ENCODE results near the gene ACP1. TPM values are rescaled to one million over a fixed set of nuclear protein-coding genes. Genes with fewer than 3 reads are reported as not detected.
A peak's percentile ranks its signal among the peaks of the same experiment; 100 is the strongest.

The ACP1 gene
- total RNA-seq = 10 to 100 TPM; 49.8 to 56.5 TPM
- polyA plus RNA-seq = 100 to 1,000 TPM in 1 of 2 donors, 10 to 100 TPM in 1; 75.6 to 130 TPM
- long read RNA-seq, donor 1, transcript ACP1-209 (7 exons, 577 nt) = minor isoform, 41 of 194 reads
- long read RNA-seq, donor 1, transcript ACP1-202 (6 exons, 1,552 nt) = minor isoform, 42 of 194 reads
- long read RNA-seq, donor 1, transcript ACP1-201 (6 exons, 1,549 nt) = major isoform, 89 of 194 reads
- long read RNA-seq, donor 1, partial matches to known transcripts = 6 of 194 reads
- long read RNA-seq, donor 1, other reads (novel, unspliced or antisense) = 7 of 194 reads
- long read RNA-seq, donor 2, transcript ACP1-202 (6 exons, 1,552 nt) = minor isoform, 11 of 40 reads
- long read RNA-seq, donor 2, transcript ACP1-201 (6 exons, 1,549 nt) = major isoform, 16 of 40 reads
- long read RNA-seq, donor 2, transcript ACP1-209 (7 exons, 577 nt) = minor isoform, 7 of 40 reads
- long read RNA-seq, donor 2, partial matches to known transcripts = 0 of 40 reads
- long read RNA-seq, donor 2, other reads (novel, unspliced or antisense) = 4 of 40 reads

GRCh38 chr2:264493-265468 lies at the start of gene ACP1:
TSS of gene ACP1 (plus strand) at chr2:264947. CDS start at chr2:264965, 18 bp downstream.
- H3K27ac ChIP-seq (ENCODE audit: low read depth in 1 of 2, low read length in 2 of 2) = no peak within 1 kb of the TSS
- H3K27me3 ChIP-seq (ENCODE audit: control insufficient read depth in 1 of 2, insufficient read depth in 2 of 2, low read length in 1 of 2) = no peaks in the 10 kb centered on the region
- intact Hi-C loops (cut with DNase I) = no loop called here
- H3K4me3 ChIP-seq (ENCODE audit: low read length in 2 of 2) = peak within 1 kb of the TSS; percentile 37 to 66
- ATAC-seq (ENCODE audit: low FRiP score) = peak; percentile 98
- DNase-seq = peak; percentile 96 to 97
- H3K36me3 ChIP-seq (ENCODE audit: control insufficient read depth in 1 of 2, insufficient read depth in 2 of 2, low read length in 1 of 2) = peaks cover 0 to 2% of the 10 kb centered on the region in 2 donors
- WGBS, 2 donors = 0 to 1% methylated on average over 59 to 73 of the region's 73 CpGs
- H3K9me3 ChIP-seq (ENCODE audit: control insufficient read depth, low read length) = no peaks in the 10 kb centered on the region
- no peaks in the 10 kb centered on the region for H3K4me1 ChIP-seq (ENCODE audit: control insufficient read depth in 1 of 2, insufficient read depth in 2 of 2, low read length in 2 of 2)

DNA sequence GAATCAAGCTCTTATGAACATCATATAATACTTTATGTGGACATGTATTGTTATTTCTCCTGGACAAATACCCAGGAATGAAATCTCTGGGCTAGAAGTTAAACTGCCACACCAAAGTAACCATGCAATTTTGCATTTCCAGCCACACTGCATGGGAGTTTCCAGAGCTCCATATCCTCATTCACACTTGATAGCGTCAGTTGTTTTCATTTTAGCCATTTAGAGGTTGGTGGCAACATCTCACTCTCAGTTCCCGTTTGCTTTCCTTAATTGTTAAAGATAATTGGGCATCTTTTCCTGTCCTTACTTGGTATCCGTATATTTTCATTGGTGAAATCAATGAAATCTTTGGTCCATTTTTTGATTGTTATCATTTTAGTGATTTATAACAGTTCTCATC lies 48.7 kb upstream of the ACP1 start:
- no peak for ATAC-seq (ENCODE audit: low FRiP score)
- Histone ChIP-seq H3K36me3 (ENCODE audit: control insufficient read depth in 1 of 2, insufficient read depth in 2 of 2, low read length in 1 of 2) (peaks cover 0 to 6% of the 10 kb centered on the region in 2 donors), H3K4me3 (ENCODE audit: low read length in 2 of 2) (no peak overlapping the region), H3K9me3 (ENCODE audit: control insufficient read depth, low read length) (peaks cover 2% of the 10 kb centered on the region), H3K27ac (ENCODE audit: low read depth in 1 of 2, low read length in 2 of 2) (no peak overlapping the region), H3K4me1 (ENCODE audit: control insufficient read depth in 1 of 2, insufficient read depth in 2 of 2, low read length in 2 of 2) (no peaks in the 10 kb centered on the region), H3K27me3 (ENCODE audit: control insufficient read depth in 1 of 2, insufficient read depth in 2 of 2, low read length in 1 of 2) (peaks cover 0 to 2% of the 10 kb centered on the region in 2 donors)
- WGBS, 2 donors = 77 to 85% methylated on average over 3 of the region's 3 CpGs
- intact Hi-C loops (cut with DNase I) = loop anchor here in 1 of 2 donors (5.0 kb wide), 1 partner anchor 54 kb away; no protein-coding TSS in a partner anchor
- DNase-seq = no peak

- DNase-seq = no peak
- 83 to 88% methylated on average over 4 of the region's 4 CpGs for WGBS, 2 donors
- no peaks in the 10 kb centered on the region for H3K27me3 ChIP-seq (ENCODE audit: control insufficient read depth in 1 of 2, insufficient read depth in 2 of 2, low read length in 1 of 2)
- ATAC-seq (ENCODE audit: low FRiP score) = no peak
- no peak overlapping the region for H3K4me3 ChIP-seq (ENCODE audit: low read length in 2 of 2)
- peaks cover 0 to 2% of the 10 kb centered on the region in 2 donors for H3K4me1 ChIP-seq (ENCODE audit: control insufficient read depth in 1 of 2, insufficient read depth in 2 of 2, low read length in 2 of 2)
- no peaks in the 10 kb centered on the region for H3K9me3 ChIP-seq (ENCODE audit: control insufficient read depth, low read length)
- intact Hi-C loops (cut with DNase I) = no loop called here
- no peak overlapping the region for H3K27ac ChIP-seq (ENCODE audit: low read depth in 1 of 2, low read length in 2 of 2)
- peaks cover 5 to 7% of the 10 kb centered on the region in 2 donors for H3K36me3 ChIP-seq (ENCODE audit: control insufficient read depth in 1 of 2, insufficient read depth in 2 of 2, low read length in 1 of 2)
These were observed 41.3 kb upstream of the ACP1 start for GRCh38 chr2:223451-223850.

DNA sequence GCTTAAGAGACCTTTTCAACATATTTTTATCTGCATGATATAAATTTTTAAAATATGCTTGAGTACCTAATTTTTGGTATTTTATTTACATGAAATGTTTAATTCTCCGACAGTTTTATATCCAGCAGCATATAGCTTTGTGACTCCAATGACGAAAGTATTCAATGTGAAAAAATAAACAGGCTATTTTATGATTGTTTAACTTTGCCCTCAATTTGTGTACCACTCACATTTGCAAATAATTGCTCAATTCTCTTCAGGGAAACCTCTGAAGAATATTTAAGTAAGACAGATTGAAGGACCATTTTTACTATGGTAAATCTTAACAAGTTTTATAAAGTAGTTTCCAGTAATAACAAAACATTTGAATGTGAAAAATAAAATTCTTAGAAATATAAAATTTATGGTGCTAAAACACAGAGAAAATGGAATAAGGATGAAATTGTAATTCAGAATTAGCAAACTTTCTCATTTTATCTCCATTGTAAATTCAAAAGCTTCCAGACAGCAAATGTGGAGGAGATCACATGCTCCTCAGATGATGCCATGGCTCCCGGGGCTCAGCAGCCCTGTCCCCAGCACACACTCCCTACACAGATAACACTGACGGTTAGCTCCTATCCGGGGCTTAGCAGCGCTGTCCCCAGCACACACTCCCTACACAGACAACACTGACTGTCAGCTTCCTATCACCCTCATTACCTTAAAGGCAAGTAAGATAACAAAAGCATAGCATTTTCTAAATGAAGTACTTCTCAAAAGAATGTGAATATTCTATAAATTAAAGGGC lies 40.6 kb upstream of the ACP1 start:
- Histone ChIP-seq H3K27ac (ENCODE audit: low read depth in 1 of 2, low read length in 2 of 2) (no peak overlapping the region), H3K4me1 (ENCODE audit: control insufficient read depth in 1 of 2, insufficient read depth in 2 of 2, low read length in 2 of 2) (peaks cover 0 to 2% of the 10 kb centered on the region in 2 donors), H3K36me3 (ENCODE audit: control insufficient read depth in 1 of 2, insufficient read depth in 2 of 2, low read length in 1 of 2) (peaks cover 5 to 7% of the 10 kb centered on the region in 2 donors), H3K9me3 (ENCODE audit: control insufficient read depth, low read length) (no peaks in the 10 kb centered on the region), H3K4me3 (ENCODE audit: low read length in 2 of 2) (no peak overlapping the region), H3K27me3 (ENCODE audit: control insufficient read depth in 1 of 2, insufficient read depth in 2 of 2, low read length in 1 of 2) (no peaks in the 10 kb centered on the region)
- DNase-seq = no peak
- 86 to 91% methylated on average over 6 of the region's 6 CpGs for WGBS, 2 donors
- intact Hi-C loops (cut with DNase I) = no loop called here
- ATAC-seq (ENCODE audit: low FRiP score) = no peak

DNA sequence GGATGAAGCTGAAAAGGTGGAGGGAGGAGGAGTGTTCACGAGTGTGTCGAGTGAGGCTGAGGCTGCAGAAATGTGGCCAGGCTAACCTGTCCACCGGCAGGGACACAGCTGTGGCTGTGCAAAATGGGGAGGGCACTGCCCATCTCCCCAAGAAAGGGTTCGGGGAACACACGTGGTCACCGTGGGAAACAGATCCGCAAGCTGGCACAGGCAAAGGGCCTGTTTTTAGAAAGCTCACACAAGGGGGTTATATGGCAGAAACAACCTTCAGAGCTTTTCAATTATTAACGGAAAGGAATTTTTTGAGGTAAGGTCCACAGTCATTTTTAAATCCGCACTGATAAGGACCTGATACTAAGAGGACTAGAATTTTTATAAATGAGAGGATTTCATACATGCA lies 36.6 kb upstream of the ACP1 start:
- intact Hi-C loops (cut with DNase I) = no loop called here
- no peak overlapping the region for H3K27ac ChIP-seq (ENCODE audit: low read depth in 1 of 2, low read length in 2 of 2)

GRCh38 chr2:228518-229278 lies 36.0 kb upstream of the ACP1 start:
- Histone ChIP-seq H3K27ac (ENCODE audit: low read depth in 1 of 2, low read length in 2 of 2) (no peak overlapping the region), H3K9me3 (ENCODE audit: control insufficient read depth, low read length) (no peaks in the 10 kb centered on the region), H3K36me3 (ENCODE audit: control insufficient read depth in 1 of 2, insufficient read depth in 2 of 2, low read length in 1 of 2) (peaks cover 5 to 7% of the 10 kb centered on the region in 2 donors), H3K27me3 (ENCODE audit: control insufficient read depth in 1 of 2, insufficient read depth in 2 of 2, low read length in 1 of 2) (no peaks in the 10 kb centered on the region), H3K4me3 (ENCODE audit: low read length in 2 of 2) (no peak overlapping the region), H3K4me1 (ENCODE audit: control insufficient read depth in 1 of 2, insufficient read depth in 2 of 2, low read length in 2 of 2) (peaks cover 0 to 2% of the 10 kb centered on the region in 2 donors)
- intact Hi-C loops (cut with DNase I) = no loop called here
- no peak for ATAC-seq (ENCODE audit: low FRiP score)
- no peak for DNase-seq
- 90 to 91% methylated on average over 8 of the region's 8 CpGs for WGBS, 2 donors

More for the DNA sequence above, 36.6 kb upstream of the ACP1 start:
- no peaks in the 10 kb centered on the region for H3K27me3 ChIP-seq (ENCODE audit: control insufficient read depth in 1 of 2, insufficient read depth in 2 of 2, low read length in 1 of 2)
- H3K4me1 ChIP-seq (ENCODE audit: control insufficient read depth in 1 of 2, insufficient read depth in 2 of 2, low read length in 2 of 2) = peaks cover 0 to 2% of the 10 kb centered on the region in 2 donors
- H3K36me3 ChIP-seq (ENCODE audit: control insufficient read depth in 1 of 2, insufficient read depth in 2 of 2, low read length in 1 of 2) = peaks cover 7 to 9% of the 10 kb centered on the region in 2 donors
- ATAC-seq (ENCODE audit: low FRiP score) (no peak), DNase-seq (no peak)
- H3K9me3 ChIP-seq (ENCODE audit: control insufficient read depth, low read length) = no peaks in the 10 kb centered on the region
- H3K4me3 ChIP-seq (ENCODE audit: low read length in 2 of 2) = no peak overlapping the region
- WGBS, 2 donors = 89 to 93% methylated on average over 9 of the region's 9 CpGs

- Histone ChIP-seq H3K9me3 (ENCODE audit: control insufficient read depth, low read length) (no peaks in the 10 kb centered on the region), H3K27ac (ENCODE audit: low read depth in 1 of 2, low read length in 2 of 2) (no peak overlapping the region), H3K4me3 (ENCODE audit: low read length in 2 of 2) (no peak overlapping the region), H3K4me1 (ENCODE audit: control insufficient read depth in 1 of 2, insufficient read depth in 2 of 2, low read length in 2 of 2) (peaks cover 0 to 2% of the 10 kb centered on the region in 2 donors), H3K36me3 (ENCODE audit: control insufficient read depth in 1 of 2, insufficient read depth in 2 of 2, low read length in 1 of 2) (peaks cover 4 to 8% of the 10 kb centered on the region in 2 donors), H3K27me3 (ENCODE audit: control insufficient read depth in 1 of 2, insufficient read depth in 2 of 2, low read length in 1 of 2) (no peaks in the 10 kb centered on the region)
- 44 to 51% methylated on average over 9 of the region's 9 CpGs for WGBS, 2 donors
- intact Hi-C loops (cut with DNase I) = no loop called here
- ATAC-seq (ENCODE audit: low FRiP score) (no peak), DNase-seq (no peak)
These were observed 33.1 kb upstream of the ACP1 start for GRCh38 chr2:231521-232185.
